Skin of body (tissue), 2 donors: ENCODE results near the gene PCNX4. TPM values are rescaled to one million over a fixed set of nuclear protein-coding genes. Genes with fewer than 3 reads are reported as not detected.
A peak's percentile ranks its signal among the peaks of the same experiment; 100 is the strongest.
"Not testable (repeated sequence)": the region's sequence is repeated elsewhere in the genome, so short reads cannot be mapped to it uniquely, and the experiment has no call there.

ENCODE experiments used
- DNase-seq: peaks from one replicate; lab custom pipeline; 2025; lab: John Stamatoyannopoulos, UW
- total RNA-seq: library from RNA; depleted of rRNA; stranded (reverse); fragments of >200 nt; gene quantifications from one replicate; pipeline ENCODE4 v1.2.3, GENCODE V29; 2014

The PCNX4 gene
- 64.9 TPM for total RNA-seq

DNA sequence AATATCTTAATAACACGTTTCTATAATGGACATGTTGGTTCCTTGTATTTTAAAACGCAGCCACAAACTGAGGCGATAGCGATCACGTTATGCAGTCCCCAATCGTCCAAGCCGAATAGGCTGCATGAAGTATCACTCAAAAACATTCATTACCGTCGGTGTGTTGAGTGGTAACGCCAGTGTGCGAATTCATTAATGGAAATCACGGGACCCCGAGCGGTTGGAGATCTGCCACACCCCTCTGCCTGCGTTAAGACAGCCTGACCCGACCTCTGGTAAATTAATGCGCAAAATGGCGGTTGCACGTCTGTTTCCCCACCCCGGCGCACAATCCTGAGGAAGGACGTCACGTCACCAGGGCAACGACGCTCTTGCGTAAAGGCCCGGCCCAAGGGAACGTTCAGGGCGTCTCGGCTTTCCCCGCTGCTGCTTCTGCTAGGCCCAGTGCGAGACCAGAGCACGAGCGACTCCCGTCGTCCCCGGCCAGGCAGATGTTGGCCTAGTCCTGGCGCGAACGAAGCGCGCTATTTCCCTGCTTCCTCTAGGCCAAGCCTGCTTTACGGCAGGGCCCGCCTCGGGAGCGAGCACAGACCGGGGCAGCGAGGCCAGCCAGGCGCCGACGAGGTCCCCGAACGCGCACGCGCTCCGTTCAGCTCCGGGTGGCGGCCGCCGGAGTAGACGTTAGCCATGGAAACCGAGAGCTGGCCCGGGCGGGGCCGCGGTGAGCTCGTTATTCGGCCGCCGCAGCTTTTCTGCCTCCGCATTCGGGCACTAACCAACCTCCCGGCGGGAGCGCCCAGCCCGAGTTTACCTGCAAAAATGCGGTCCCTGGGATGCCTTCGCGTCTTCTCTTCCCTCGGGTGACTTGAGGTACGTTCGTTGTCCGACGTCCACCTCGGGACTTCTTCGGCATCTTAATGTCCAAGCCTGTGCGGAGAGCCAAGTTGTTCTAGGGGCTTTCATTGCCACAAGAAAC lies at the start of gene PCNX4:
Gene PCNX4 (plus strand): TSS at position 374 of the 976 bp plus-strand sequence. CDS start 15,716 bp downstream, outside the sequence.
- peak; percentile 99 for DNase-seq

DNA sequence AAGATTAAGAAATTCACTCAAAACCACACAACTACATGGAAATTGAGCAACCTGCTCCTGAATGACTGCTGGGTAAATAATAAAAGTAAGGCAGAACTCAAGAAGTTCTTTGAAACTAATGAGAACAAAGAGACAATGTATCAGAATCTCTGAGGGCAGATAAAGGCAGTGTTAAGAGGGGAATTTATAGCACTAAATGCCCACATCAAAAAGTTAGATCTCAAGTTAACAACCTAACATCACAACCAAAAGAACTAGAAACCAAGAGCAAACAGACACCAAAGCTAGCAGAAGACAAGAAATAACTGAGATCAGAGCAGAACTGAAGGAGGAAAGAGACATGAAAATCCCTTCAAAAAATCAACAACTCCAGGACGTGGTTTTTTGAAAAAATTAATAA lies 43.7 kb upstream of the PCNX4 start:
- DNase-seq, result not testable (repeated sequence)

DNA sequence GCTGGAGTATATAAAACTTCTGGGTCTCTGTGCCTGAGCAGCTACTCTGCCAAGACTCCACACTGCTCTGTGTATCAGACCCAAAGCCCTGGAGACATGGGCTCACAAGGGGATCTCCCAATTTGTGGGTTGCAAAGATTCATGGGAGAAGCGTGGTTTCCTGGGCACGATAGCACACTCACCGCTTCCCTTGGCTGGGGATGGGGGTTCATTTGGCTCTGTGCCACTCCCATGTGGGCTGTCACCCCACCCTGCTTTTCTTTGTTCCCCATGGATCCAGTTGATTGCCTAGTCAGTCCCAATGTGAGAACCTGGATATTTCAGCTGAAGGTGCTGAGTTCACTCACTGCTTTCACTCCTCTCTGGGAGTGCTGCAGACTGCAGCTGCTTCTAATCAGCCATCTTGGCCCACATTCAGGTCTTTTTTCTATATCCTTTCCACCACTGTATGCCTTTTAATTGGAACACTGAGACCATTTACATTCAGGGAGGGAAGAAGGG lies 40.0 kb upstream of the PCNX4 start:
- DNase-seq, result peak; percentile 57

DNA sequence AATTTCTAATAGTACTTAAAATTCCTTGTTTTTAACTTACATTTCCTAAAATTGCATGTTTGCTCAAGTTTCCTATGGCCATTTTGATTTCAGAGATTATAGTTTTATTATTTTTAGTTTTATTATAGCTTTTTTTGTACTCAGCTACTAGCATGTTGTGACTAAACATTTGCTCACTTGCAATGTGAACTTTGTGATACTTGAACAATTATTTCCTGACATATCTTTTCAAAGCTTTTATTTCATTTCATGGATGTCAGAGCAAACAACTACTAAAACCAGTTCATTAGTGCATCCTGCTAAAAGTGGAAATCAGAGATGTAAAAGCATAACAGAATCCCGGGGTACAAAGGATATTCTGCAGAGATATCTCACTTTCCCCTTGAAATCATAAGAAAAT lies 33.6 kb upstream of the PCNX4 start:
- no peak for DNase-seq

DNA sequence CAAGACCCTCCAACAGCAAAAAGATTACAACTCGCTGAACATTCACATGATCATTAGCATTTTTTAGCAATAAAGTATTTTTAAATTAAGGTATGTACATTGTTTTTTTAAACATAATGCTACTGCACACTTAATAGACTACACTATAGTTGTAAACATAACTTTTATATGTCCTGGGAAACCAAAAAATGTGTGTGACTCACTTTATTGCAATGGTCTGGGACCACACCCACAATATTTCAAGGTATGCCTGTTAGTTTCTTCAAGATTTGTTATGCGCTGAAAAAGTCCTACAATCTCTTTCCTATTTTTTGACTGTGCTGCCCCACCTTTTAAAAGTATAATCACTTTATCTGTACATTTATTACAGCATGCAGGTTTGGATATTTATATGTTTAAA lies 30.4 kb upstream of the PCNX4 start:
- DNase-seq, result no peak

DNA sequence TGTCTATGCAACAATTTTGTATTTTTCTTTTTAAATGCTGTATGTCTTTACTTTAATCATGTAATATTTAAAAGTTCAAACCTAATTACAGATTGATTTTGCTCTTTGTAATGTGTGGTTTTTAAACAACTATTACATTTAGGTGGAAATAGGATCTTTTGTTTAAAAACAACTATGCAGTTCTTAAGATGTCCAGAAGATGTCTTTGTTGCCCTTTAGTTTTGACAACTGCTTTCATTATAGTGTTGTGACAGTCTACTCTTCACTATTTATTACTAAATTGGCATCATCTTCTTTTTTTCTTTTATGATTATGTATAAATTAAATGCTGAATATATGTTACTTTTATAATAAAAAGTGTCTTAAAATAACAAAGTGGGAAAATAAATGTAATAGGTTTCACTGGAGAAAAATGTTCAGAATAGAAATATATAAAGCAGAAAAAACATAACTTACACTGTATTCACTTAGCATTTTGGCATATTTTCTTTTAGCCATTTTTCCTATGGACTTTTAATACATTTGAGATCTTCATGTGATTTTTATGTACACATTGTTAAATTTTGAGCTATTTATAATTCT lies 27.1 kb upstream of the PCNX4 start:
- peak; percentile 17 for DNase-seq

DNA sequence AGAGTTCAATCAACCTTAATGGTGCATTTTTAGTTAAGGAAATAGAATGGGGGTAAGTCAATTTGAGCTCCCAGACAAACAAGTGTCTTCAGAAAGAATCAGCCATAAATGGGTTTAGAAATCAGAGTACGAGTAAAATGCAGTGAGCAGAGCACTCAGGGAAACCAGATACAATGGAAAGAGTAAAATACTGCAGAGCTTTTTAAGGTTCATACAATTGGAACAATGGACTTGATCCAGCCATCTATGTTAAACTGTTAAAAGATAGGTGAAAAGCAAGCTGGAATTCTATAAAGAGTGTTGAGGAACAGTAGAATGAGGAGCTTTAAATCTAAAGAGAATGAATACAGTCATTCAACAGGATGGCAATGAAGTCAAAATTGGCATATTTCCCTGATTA lies 23.8 kb upstream of the PCNX4 start:
- DNase-seq, result no peak

DNA sequence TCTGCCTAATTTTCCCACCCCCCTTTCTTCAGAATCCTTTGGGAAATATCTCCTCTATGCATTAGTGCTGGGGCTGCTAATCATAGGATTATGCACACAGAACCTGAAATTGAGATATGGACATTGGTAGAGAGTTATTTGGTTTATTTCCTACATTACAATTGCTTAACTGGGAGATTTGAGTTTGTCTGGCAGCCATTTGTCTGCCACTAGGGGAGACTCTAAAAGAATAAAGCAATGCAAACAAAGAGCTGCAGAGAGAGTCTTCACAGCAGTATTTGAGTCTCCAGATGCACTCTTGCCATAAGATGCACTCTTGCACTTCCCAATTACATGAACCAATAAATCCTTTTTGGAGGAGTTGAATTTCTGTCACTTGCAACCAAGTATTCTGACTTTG lies 12.0 kb upstream of the PCNX4 start:
- DNase-seq, result no peak

DNA sequence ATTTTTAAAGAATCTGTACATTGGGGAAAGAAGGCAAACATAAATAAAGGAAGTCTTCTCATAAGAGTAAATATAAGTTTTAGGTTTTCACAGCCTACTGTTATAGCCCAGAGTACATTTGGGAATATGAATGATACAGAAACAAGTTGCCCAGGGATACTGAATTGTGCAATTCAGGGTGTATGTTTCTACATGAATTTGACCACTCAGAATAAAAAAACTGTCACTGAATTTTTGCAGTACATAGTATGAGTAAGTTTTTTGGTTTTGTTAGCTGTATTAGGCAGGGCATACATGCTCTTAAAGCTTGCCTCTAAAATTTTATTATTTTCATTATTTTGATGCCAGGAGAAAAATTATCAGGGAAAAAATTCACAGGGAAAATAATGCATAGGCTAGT lies 6.6 kb upstream of the PCNX4 start:
- DNase-seq, result no peak

DNA sequence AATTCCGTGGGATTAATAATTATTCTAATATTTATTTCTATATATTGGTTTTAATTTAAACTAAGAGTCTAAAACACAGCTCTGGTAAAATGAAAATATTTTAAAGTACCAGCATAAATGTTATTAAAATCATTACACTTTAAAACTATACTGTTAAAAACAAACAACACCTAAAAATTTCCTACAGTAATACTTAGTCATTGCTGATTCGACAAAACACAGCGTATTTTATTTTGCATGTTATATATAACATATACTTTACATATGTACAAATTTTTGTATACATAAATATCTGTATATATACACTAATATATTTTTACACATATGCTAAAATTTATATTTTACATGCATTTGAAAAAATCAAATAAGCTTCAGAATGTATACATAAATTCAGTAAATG lies 6.0 kb upstream of the PCNX4 start:
- no peak for DNase-seq

DNA sequence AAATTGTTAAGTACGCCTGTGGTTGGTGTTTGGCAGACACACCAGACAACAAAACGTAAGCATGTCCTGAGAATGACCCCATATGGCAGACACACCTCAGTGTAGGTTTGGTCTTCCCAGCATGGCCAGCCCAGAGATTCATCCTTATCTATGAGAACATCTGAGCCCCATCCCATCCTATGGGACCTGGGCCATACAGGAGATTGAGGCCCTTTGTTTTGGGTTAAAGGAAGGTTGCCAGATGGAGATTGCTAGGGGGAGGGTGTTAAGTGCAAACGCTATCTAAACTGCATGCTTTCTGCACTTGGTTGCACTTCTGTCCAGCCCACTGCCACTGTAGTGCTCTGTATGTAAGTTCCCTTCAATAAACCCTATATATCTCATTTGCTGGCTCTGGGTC lies 4.1 kb upstream of the PCNX4 start:
- DNase-seq, result no peak

DNA sequence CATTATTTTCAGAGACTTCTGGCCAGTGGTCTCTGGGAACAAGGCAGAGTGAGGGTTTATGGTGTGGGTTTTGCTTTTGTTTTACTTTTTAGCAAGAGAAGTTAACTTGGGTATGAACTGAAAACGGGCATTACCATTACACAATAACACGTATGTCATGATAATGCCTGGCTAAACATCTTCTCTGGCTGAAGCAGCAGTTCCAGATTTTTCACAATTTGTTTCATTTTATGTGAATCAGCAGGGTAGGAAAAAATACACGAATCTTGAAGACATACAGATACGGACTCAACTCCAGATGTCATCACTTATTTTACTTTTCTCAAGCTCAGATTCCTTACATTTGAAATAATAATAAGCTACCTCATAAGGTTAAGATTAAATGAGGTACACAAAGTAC lies 2.5 kb upstream of the PCNX4 start:
- no peak for DNase-seq

DNA sequence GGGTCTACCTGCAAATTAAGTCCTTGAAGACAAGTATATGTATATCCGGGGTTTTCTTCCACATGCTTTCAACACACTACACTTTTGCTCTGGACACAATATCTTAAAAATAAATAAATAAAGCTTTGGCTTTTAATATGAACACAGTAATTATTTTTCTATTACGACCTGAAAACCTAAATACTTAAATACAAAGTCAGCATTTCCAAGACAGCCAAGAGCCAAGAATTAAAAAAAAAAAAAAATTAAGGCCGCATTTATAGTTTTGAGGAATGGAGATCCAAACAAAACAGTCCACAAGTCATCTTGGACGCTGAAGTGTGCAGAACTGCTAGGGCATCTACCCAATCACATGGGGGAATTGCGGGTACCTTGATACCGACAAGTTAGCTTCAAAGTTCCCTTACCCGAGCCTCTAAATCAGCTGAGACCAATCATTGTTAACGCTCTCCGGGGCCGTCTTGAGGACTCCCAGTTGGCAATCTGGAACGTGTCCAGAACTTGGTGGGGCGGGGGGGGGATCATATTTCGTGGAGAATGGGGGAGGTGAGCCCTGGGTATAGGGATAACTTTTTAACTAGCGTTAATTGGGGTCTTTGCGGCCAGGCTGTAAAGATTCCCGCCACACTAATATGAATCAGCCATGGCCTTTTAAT lies 731 bp upstream of the PCNX4 start:
- peak; percentile 74 for DNase-seq

DNA sequence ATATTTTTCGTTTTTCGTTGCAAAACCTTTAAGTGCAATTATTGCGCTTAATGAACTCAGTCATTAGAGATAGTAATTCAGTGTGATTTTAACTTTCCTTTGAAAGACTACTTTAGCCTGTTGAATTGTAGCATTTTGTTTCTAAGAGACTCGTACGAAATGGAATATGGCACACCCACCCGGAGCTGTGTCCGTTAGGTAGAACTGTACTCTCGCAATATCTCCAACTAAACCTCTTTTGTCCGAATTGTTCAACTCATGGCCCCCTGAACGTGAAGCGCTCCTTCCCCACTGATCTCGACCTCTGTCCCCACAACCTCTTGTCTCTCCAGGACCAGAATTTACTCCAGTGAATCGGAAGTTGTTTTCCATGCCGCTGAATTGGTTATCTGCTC lies 800 bp downstream of the PCNX4 start:
- peak; percentile 66 for DNase-seq

DNA sequence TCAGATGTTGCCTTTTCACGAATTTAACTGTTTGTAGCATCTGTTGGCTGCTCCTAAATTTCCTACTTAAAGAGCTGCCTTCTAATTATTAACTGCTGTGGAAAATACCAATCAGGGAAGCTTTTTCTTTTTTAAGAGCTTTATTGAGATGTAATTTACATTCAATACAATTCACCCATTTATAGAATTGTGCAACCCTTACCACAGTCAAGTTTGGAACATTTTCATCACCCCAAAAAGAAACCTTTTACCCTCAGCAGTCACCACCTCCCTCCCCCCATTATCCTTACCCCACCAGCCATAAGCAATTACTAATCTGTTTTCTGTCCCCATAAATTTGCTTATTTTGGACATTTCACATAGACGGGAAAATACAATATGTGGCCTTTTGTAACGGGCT lies 1.4 kb downstream of the PCNX4 start:
- peak; percentile 45 for DNase-seq

DNA sequence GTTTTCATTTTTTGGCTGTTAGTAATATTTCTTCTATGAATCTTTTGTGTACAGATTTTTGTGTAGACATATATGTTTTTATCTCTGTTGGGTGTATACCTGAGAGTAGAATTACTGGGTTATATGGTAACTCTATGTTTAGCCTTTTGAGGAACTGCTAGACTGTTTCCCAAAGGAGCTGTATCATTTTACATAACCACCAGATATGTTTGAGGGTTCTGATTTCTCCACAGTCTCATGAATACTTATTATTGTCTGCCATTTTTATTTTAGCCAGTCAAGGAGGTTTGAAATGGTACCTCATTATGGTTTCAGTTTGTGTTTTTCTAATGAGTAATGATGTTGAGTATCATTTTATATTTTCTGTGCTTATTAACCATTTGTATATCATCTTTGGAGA lies 1.9 kb downstream of the PCNX4 start:
- no peak for DNase-seq

DNA sequence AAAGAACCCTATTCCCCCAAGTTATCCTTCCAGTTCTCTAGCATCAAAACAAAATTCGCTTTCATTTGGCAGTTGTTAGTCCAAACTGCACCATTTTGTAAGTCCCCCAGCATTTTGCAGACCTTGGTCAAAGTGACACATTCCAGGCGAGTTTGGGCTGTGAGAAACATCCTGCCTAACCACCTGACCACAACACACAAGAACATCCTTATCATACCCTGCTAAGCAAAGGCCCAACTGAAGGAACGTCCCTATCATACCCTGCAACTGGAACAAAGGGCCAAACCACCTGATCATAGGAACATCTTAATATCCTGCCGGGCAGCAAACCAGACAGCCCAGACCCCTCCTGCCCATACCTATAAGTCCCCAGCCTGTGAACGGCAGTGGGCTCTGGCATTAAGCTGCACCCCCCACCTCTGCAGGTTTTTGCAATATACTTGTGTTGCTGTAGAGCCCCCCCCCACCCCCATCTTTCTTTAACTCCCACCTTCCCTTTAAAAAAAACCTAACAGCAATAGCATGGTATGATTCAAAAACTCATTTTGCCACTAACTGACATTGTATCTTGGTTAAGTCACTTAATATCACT lies 2.7 kb downstream of the PCNX4 start:
- DNase-seq, result no peak

DNA sequence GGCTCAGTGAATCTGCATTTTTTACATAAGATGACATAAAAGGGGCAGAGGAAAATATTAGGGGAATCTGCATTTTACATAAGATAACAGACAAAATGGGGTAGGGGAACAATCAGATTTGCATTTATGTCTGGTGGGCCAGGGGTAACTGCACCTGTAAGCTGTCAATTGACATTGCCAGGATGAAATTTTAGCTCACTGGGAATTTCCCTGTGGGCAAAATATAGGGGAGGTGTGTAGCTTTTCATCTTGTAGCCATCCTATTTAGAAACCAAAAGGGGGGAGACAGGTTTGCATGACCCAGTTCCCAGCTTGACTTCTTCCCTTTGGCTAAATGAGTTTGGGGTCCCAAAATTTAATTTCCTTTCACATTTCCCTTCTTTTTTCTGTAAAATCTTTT lies 3.5 kb downstream of the PCNX4 start:
- DNase-seq, result no peak

DNA sequence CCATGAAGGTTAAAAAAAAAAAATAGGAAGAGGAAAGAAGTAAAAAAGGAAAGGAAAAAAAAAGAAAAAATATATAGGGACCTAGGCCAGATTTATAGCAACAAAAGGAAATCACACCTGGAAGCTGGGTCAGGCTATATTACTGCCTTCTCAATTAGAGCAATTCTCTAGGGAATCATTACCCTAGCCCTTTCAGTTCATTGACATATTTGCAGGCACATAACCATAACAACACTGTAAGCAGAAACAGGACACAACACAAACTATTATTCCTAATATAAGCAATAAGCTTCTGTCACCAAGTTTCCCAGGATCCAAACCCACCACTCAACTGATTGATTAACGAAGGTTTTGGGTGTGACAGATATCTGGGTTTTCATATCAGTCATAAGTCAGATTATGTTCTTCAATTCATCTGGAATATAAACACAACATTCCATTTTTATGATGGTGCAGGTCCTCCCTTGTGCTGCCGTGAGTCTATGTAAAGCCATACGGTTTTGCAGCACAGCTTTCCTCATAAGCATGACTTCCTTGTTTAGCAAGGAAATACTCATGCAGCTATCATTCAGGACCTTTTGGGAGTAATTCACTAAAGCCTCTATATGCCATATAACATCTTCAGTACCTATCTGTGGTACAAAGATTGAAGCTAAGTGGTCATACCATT lies 4.2 kb downstream of the PCNX4 start:
- DNase-seq, result peak; percentile 12

DNA sequence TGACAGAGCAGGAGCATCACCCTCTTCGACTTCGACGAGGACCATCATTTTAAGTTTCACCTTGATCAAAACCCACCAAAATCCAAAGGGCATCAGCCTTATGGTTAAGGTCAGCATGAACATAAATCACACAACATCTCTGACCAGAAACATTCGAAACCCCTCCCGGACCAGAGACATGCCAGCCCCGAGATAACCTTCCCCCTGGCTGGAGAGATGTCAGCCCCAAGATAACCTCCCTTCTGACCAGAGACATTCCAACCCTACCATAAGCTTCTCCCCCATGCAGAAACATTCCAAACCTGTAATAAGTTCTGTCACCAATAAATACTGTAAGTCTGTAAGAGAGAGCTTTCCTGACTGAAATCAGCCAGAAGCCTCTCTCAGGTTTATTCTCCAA lies 6.3 kb downstream of the PCNX4 start:
- DNase-seq, result no peak

DNA sequence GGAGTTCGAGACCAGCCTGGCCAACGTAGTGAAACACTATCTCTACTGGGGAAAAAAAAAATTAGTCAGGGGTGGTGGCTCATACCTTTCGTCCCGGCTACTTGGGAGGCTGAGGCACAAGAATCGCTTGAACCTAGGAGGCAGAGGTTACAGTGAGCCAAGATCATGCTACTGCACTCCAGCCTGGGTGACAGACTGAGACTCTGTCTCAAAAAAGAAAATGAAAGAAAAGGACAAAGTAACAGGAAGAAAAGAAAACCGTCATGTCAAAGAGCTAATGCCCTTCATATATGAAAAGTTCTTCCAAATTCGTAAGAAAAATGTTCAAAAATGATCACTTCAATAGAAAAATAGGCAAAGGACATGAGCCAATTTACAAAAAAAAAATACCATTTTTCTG lies 8.1 kb downstream of the PCNX4 start:
- DNase-seq, result not testable (repeated sequence)
